SK-N-SH (cell line): ENCODE results near the gene CCNL1.

ENCODE experiments used
- CTCF ChIP-seq: fragments of 200-600 bp; sonication (generic); IDR thresholded peaks from 2 replicates; pipeline ENCODE4 v1.6.1; 2017; ENCODE audit warnings: antibody characterized with exemption, mild to moderate bottlenecking, moderate library complexity
- EP300 ChIP-seq, 2 experiments: IDR thresholded peaks; 2 replicates each; pipeline versions ENCODE4 v1.4.0 to v1.6.1; 2012; ENCODE audit warnings: borderline replicate concordance in 1 of 2, low read depth in 1 of 2, low read length in 1 of 2
- MAX ChIP-seq: IDR thresholded peaks from 2 replicates; pipeline ENCODE4 v1.4.0; 2012; ENCODE audit warnings: low read depth
- NRF1 ChIP-seq: IDR thresholded peaks from 2 replicates; pipeline ENCODE4 v1.6.1; 2012; ENCODE audit warnings: low read depth, mild to moderate bottlenecking, low read length
- REST ChIP-seq: IDR thresholded peaks from 2 replicates; pipeline ENCODE4 v1.6.1; 2012; ENCODE audit warnings: mild to moderate bottlenecking, low read depth, low read length, moderate library complexity
- SIN3A ChIP-seq: IDR thresholded peaks from 2 replicates; pipeline ENCODE4 v1.6.1; 2012; ENCODE audit warnings: low read depth, mild to moderate bottlenecking, low read length, moderate library complexity, borderline replicate concordance
- USF1 ChIP-seq: IDR thresholded peaks from 2 replicates; pipeline ENCODE4 v1.4.0; 2012; ENCODE audit warnings: low read depth, borderline replicate concordance

- TF ChIP-seq NRF1 = no peak
- TF ChIP-seq CTCF = no peak
- TF ChIP-seq USF1 = no peak
- TF ChIP-seq MAX = no peak
- TF ChIP-seq EP300 (IDR thresholded peaks at IDR 0.05; ENCODE audit: borderline replicate concordance in 1 of 2, low read depth in 1 of 2, low read length in 1 of 2) = no peak
- no peak for TF ChIP-seq SIN3A
- TF ChIP-seq REST = no peak
Measured at GRCh38 chr3:157175691-157176507, 16.0 kb upstream of the CCNL1 start.
